ENCODE data around the gene USP28. TPM values are rescaled to one million over a fixed set of nuclear protein-coding genes. Genes with fewer than 3 reads are reported as not detected.

The USP28 gene
- total RNA-seq, 4 donors from 2014 or later: 8.5 to 20.2 (median 11.5) TPM

DNA sequence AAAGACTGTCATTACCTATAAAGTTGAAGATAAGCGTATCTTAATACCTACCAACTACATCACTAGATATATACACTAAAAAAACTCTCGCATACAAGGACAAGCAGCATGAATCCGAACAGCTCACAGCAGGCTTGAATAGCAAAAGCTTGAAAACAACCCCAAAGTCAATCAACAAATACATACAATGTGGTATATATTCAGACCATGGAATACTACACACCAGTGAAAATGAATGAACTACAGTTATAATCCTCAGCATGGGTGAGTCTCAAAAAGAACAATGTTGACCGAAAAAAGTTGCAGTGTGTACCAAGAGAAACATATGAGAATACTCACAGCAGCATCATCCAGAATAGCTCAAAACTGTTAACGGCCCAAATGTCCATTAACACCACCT is 25.2 kb downstream of the USP28 start:
- ATAC-seq (ENCODE audit: low FRiP score) (no peak), DNase-seq (ENCODE audit: low spot score) (no peak)

DNA sequence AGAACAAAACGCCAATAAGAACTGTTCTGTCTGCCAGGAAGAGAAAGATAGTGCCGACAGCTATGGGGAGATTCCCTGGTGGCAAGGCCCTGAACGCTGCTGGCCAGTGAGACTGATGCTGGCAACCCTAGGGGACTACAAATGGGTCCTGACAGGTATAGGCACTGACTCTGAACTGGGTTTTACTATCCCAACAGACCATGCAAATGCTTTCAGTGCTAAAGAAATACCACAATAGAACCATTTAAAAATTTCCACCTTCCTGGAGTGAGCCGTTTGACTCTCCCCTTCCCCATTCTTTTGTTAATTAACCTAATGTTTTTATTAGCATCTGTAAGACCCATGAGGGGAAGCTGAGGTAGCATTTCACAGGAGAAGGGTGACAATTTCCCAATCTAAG is 25.7 kb downstream of the USP28 start:
- TF ChIP-seq, protein P1, sequence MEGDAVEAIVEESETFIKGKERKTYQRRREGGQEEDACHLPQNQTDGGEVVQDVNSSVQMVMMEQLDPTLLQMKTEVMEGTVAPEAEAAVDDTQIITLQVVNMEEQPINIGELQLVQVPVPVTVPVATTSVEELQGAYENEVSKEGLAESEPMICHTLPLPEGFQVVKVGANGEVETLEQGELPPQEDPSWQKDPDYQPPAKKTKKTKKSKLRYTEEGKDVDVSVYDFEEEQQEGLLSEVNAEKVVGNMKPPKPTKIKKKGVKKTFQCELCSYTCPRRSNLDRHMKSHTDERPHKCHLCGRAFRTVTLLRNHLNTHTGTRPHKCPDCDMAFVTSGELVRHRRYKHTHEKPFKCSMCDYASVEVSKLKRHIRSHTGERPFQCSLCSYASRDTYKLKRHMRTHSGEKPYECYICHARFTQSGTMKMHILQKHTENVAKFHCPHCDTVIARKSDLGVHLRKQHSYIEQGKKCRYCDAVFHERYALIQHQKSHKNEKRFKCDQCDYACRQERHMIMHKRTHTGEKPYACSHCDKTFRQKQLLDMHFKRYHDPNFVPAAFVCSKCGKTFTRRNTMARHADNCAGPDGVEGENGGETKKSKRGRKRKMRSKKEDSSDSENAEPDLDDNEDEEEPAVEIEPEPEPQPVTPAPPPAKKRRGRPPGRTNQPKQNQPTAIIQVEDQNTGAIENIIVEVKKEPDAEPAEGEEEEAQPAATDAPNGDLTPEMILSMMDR (IDR thresholded peaks at IDR 0.05): no peak

More for the DNA sequence above, 25.2 kb downstream of the USP28 start:
- TF ChIP-seq, protein P1 (IDR thresholded peaks at IDR 0.05): no peak

DNA sequence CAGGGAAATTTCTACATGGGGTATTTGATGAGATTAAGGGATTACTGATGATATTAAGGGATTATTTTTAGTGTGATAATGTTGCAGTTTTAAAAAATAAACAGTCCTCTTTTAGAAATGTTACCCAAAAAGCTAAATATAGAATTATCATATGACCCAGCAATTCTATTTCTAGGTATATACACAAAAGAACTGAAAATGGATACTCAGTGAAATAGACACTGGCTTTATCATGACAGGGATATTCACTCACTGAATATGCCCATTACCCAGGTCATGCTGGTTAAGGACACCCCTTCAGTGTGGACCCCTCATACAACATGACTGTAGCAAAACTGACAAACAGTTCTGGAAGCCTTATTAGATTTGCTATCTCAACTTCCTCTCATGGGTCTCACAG is 27.8 kb downstream of the USP28 start:
- ATAC-seq (ENCODE audit: low FRiP score): no peak
- no peak for DNase-seq (ENCODE audit: low spot score)
- TF ChIP-seq, protein P1 (IDR thresholded peaks at IDR 0.05): no peak

More for the DNA sequence above, 25.7 kb downstream of the USP28 start:
- ATAC-seq (ENCODE audit: low FRiP score): no peak
- DNase-seq (ENCODE audit: low spot score): no peak

DNA sequence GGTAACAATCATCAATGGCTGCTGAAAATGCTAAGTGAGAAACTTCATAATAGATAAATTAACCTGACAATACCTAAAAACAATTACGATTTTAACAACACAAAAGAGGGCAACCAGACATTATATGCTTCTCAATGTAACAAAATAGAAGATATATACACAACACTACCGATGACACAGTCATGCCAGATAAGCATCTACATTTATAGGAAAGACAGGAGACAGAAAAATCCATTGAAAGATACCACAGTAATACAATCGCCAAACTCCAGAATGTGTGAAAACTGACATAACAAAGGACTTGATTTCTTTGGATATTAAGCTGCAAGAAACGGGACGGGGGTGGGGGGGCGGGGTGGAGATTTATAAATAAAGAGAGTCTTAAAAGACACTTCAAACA is 28.3 kb downstream of the USP28 start:
- TF ChIP-seq, protein P1 (IDR thresholded peaks at IDR 0.05): no peak
- ATAC-seq (ENCODE audit: low FRiP score): no peak

DNA sequence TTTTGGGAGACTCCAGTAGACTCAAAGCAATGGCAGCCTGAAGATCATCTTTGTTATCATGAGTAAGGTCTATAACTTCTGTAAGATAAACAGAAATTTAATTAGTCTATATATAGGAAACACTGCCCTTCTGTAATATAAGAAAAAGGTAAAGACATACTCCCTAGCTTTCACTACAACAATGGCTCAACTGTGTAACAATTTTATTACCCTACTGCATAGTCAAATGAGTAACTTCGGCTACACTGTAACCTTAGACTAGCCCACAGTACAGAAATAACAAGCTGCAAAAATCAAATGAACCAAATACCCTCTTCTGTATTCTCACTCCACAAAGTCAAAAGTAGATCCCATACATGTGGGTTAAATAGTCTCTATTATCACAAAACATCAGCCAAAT is 33.7 kb downstream of the USP28 start:
- DNase-seq (ENCODE audit: low spot score) (no peak), ATAC-seq (ENCODE audit: low FRiP score) (no peak)
- TF ChIP-seq, protein P1 (IDR thresholded peaks at IDR 0.05): no peak

More for the DNA sequence above, 28.3 kb downstream of the USP28 start:
- DNase-seq (ENCODE audit: low spot score): no peak

DNA sequence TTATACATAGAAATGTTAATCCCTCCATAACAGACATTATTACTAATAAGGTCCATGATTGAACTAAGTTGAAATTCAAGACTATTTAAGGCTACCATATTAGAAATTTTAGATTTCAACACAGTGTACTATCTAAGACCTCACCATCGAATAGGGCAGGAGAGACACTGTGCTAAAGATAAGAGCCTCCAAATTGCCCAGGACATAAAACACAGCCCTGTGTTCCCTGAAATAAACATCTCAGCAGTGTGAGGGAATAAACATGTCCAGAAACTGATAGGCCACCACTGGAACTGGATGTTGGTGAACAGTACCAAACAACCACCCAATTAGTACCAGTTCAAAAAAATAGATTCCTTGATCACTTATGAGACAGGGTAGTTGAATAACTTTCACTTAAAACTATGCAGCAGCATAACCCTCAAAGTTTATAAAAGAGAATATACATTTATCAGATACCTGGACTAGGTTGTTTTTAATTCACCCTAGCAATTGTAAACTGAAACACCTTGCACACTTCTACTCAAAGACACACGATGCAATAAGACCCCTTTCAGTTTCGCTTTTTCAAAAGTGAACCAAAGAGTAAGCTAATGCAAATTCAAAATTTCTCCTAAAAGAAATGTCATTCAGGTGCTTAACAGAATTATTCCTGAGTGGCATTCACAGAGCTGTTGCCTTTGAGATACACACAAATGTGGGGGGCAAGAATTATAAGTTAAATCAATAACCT is 34.3 kb downstream of the USP28 start:
- DNase-seq (ENCODE audit: low spot score) (no peak), ATAC-seq (ENCODE audit: low FRiP score) (no peak)
- TF ChIP-seq, protein P1 (IDR thresholded peaks at IDR 0.05): no peak

DNA sequence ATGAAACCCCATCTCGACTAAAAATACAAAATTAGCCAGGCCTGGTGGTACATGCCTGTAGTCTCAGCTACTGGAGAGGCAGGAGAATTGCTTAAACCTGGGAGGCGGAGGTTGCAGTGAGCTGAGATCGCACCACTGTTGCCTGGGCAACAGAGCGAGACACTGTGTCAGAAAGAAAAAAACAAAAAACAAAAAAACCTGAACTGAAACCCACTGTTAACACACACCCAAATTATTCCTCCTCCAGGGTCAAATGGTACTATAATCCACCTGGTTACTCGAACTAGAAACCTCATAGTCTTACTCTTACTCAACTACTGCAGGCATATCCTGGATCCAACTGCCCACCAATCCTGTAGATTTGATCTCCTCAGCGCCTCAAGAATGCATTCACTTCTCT is 35.5 kb downstream of the USP28 start:
- no peak for ATAC-seq (ENCODE audit: low FRiP score)
- TF ChIP-seq, protein P1 (IDR thresholded peaks at IDR 0.05): no peak
- no peak for DNase-seq (ENCODE audit: low spot score)
